ENCODE data around the gene MCU. TPM values are rescaled to one million over a fixed set of nuclear protein-coding genes. Genes with fewer than 3 reads are reported as not detected.

The MCU gene
- total RNA-seq, 1 donor from 2014 or later = 66.3 TPM

- no peak for DNase-seq (ENCODE audit: low spot score)
- no peaks in the 10 kb centered on the region for H3K4me1 Mint-ChIP-seq
These were observed 243.4 kb downstream of the MCU start for GRCh38 chr10:72935361-72935760.

More at GRCh38 chr10:72935361-72935760, 243.4 kb downstream of the MCU start:
- Mint-ChIP-seq H3K36me3 (no peaks in the 10 kb centered on the region), H3K27ac (no peak overlapping the region), H3K27me3 (ENCODE audit: insufficient read depth, low read depth) (peaks cover 2% of the 10 kb centered on the region), H3K4me3 (no peak overlapping the region), H3K9me3 (no peaks in the 10 kb centered on the region)
- Histone ChIP-seq H3K36me3 (no peaks in the 10 kb centered on the region), H3K27me3 (no peaks in the 10 kb centered on the region), H3K79me2 (ENCODE audit: low read depth) (no peaks in the 10 kb centered on the region), H2AFZ (replicated peaks) (no peak overlapping the region), H3K4me2 (no peak overlapping the region), H4K20me1 (ENCODE audit: low read depth) (no peaks in the 10 kb centered on the region), H3K9ac (no peak overlapping the region), H3K9me3 (ENCODE audit: low read depth) (no peaks in the 10 kb centered on the region), H3K4me3 (no peak overlapping the region), H3K27ac (no peak overlapping the region), H3F3A (ENCODE audit: low read depth) (no peaks in the 10 kb centered on the region), H3K4me1 (no peaks in the 10 kb centered on the region)
- TF ChIP-seq EZH2phosphoT487 (IDR thresholded peaks at IDR 0.05) (no peak), EZH2 (IDR thresholded peaks at IDR 0.05) (no peak), CTCF (IDR thresholded peaks at IDR 0.05) (no peak)

Small RNAs within 50 kb of the gene (microRNA-seq; reads per million reads assigned to microRNA genes)
- not detected for gene MIR4676

Small RNAs within 50 kb of the gene (small RNA-seq; reads per million reads assigned to genes)
- gene MIR4676 (not detected), gene RF00019 (not detected)

Other genes with a start within 250 kb of the MCU start
- 47.0 and 79.8 TPM in 2 replicates for gene MICU1, start 66.1 kb upstream of the MCU start, total RNA-seq (ENCODE audit: low replicate concordance)
- gene OIT3, start 201.6 kb downstream of the MCU start, total RNA-seq (ENCODE audit: low replicate concordance) = not detected in 2 replicates

Data from neural progenitor cell (in vitro differentiated cells).